ENCODE measurements around the gene SREK1.

DNA sequence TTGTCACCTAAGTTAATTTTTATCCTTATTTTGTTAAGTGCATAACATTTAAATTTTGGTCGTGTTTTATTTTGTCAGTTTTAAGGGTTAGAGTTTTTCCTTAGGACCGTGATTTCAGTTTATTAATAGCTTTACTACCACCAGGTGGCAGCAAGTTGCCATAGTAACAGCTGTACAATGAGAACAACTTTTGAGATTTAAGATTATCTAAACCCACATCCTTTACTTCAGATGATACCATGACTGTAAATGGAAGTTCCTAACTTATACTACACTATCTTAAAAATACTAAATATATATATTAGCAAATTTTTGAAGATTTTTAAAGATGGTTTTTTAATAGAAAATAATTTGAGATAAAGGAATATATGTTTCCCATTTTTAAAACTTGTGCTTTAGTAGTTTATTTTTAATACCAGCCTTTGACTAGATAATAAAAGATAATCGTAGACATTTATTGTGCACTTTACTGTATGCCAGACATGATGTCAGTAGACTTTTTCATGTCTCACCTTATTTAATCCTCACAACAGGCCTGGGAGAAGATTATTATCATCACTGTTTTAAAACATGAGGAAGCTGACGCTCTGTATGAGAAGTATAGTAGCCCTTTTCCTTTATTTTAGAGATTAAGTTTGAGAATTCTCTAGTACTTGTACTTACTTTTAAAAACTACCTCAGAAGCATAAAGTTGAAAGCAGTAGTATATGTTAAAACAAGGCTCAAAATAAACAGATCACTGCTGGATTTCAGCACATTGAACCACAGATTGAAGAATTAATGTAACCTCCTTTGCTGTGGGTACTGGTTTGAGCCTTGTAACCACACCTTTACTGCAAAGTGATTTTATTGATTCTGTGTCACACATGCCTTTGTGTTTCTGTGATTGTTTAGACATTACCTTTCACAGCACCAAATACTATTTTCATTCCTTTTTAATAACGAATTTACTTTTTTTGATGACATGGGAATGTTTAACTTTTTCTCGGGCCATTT is 27.5 kb downstream of the SREK1 start:
- TF ChIP-seq, protein P1, sequence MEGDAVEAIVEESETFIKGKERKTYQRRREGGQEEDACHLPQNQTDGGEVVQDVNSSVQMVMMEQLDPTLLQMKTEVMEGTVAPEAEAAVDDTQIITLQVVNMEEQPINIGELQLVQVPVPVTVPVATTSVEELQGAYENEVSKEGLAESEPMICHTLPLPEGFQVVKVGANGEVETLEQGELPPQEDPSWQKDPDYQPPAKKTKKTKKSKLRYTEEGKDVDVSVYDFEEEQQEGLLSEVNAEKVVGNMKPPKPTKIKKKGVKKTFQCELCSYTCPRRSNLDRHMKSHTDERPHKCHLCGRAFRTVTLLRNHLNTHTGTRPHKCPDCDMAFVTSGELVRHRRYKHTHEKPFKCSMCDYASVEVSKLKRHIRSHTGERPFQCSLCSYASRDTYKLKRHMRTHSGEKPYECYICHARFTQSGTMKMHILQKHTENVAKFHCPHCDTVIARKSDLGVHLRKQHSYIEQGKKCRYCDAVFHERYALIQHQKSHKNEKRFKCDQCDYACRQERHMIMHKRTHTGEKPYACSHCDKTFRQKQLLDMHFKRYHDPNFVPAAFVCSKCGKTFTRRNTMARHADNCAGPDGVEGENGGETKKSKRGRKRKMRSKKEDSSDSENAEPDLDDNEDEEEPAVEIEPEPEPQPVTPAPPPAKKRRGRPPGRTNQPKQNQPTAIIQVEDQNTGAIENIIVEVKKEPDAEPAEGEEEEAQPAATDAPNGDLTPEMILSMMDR (IDR thresholded peaks at IDR 0.05; ENCODE audit: low read depth, low read length, poor library complexity, severe bottlenecking): peak; percentile 58
- no peak for TF ChIP-seq EZH2phosphoT487 (IDR thresholded peaks at IDR 0.05; ENCODE audit: borderline replicate concordance, low read length)
